GM19099 (cell line): ENCODE data around the gene SHBG.

Experiments
- POLR2A ChIP-seq: IDR thresholded peaks from 3 replicates; pipeline ENCODE4 v1.6.1; 2011; ENCODE audit warnings: low read depth; ENCODE audit not compliant: insufficient read length; ENCODE audit errors: extremely low read depth

SHBG gene

GRCh38 chr17:7629939-7630571 lies at the start of gene SHBG:
Gene SHBG (plus strand): TSS chr17:7630135. CDS start chr17:7630173, 38 bp downstream.
- TF ChIP-seq POLR2A = no peak

- no peak for TF ChIP-seq POLR2A
Observed at GRCh38 chr17:7580604-7581575, 49.0 kb upstream of the SHBG start.

GRCh38 chr17:7582396-7583252 lies 47.3 kb upstream of the SHBG start:
- no peak for TF ChIP-seq POLR2A

- TF ChIP-seq POLR2A = peak; percentile 85
Observed at GRCh38 chr17:7583253-7584109, 46.5 kb upstream of the SHBG start, which contains the start of gene MPDU1. Gene MPDU1 (plus strand): TSS chr17:7583852. CDS start chr17:7583863, 11 bp downstream.

GRCh38 chr17:7586673-7587419 lies 43.1 kb upstream of the SHBG start:
- TF ChIP-seq POLR2A = no peak

GRCh38 chr17:7587420-7588151 lies 42.3 kb upstream of the SHBG start:
- no peak for TF ChIP-seq POLR2A

- no peak for TF ChIP-seq POLR2A
Observed at GRCh38 chr17:7588553-7589203, 41.3 kb upstream of the SHBG start.

GRCh38 chr17:7589204-7589868 lies 40.6 kb upstream of the SHBG start:
- peak; percentile 12 for TF ChIP-seq POLR2A

- TF ChIP-seq POLR2A = no peak
Observed at GRCh38 chr17:7589891-7590691, 39.8 kb upstream of the SHBG start, which contains the start of gene SOX15. Gene SOX15 (minus strand): TSS chr17:7590094. CDS start chr17:7589676, 418 bp downstream.

GRCh38 chr17:7590743-7591142 lies 39.2 kb upstream of the SHBG start:
- TF ChIP-seq POLR2A = no peak

- no peak for TF ChIP-seq POLR2A
Observed at GRCh38 chr17:7591596-7591995, 38.3 kb upstream of the SHBG start.
